B cell (primary cell): ENCODE data around the gene CD99L2. TPM values are rescaled to one million over a fixed set of nuclear protein-coding genes. Genes with fewer than 3 reads are reported as not detected.

Experiments
- ATAC-seq: fragments of 200-7000 bp; cut with Tn5 transposase; one replicate; pipeline ENCODE4 v1.10.0; 2021; ENCODE audit warnings: low read depth, mild to moderate bottlenecking, moderate number of reproducible peaks, moderate library complexity
- CTCF ChIA-PET: fragments of 350-600 bp; sonication (Branson Sonifier 250); formaldehyde crosslinking; loops from one replicate; lab custom pipeline; 2021; ENCODE audit warnings: antibody characterized with exemption, inconsistent platforms; lab: Charles Lee
- POLR2A ChIA-PET: fragments of 350-600 bp; sonication (Branson Sonifier 250); formaldehyde crosslinking; loops from one replicate; lab custom pipeline; 2021; ENCODE audit warnings: antibody characterized with exemption; lab: Charles Lee
- DNase-seq: peaks from one replicate; pipeline ENCODE4 v3.0.0; 2013
- H2AFZ ChIP-seq: 2 replicates; pipeline ENCODE4 v1.6.1; 2012; ENCODE audit warnings: mild to moderate bottlenecking, low read depth, low read length; ENCODE audit not compliant: insufficient read depth, poor library complexity, severe bottlenecking
- H3K27ac ChIP-seq, 2 donors: 1 replicate in 1 of 2; 2 replicates in 1 of 2; pipeline ENCODE4 v1.5.1; 2012 to 2013; ENCODE audit warnings: low read length in 2 of 2, mild to moderate bottlenecking in 2 of 2, moderate library complexity in 1 of 2
- H3K27me3 ChIP-seq, 4 experiments: fragments of 200-600 bp in 1 of 4; sonication (generic) in 1 of 4; replicated peaks in 1 of 4; 1 replicate in 2 of 4; 2 replicates in 2 of 4; pipeline versions ENCODE4 v1.6.1 to v1.7.0; 2013 to 2016; ENCODE audit warnings: low read length in 3 of 4, mild to moderate bottlenecking in 2 of 4, mixed read lengths in 1 of 4, moderate library complexity in 1 of 4; ENCODE audit not compliant: insufficient read depth in 4 of 4, control insufficient read depth in 3 of 4; ENCODE audit errors: control extremely low read depth in 1 of 4
- H3K36me3 ChIP-seq, 2 experiments: replicated peaks in 1 of 2; 1 replicate in 1 of 2; 2 replicates in 1 of 2; pipeline versions ENCODE4 v1.6.1 to v1.7.1; 2013; ENCODE audit warnings: low read length in 1 of 2; ENCODE audit not compliant: insufficient read depth in 2 of 2, control insufficient read depth in 1 of 2; ENCODE audit errors: control extremely low read depth in 1 of 2, extremely low read depth in 1 of 2
- H3K4me1 ChIP-seq, 2 donors: fragments of 200-600 bp in 1 of 2; sonication (generic) in 1 of 2; 1 replicate in 1 of 2; 2 replicates in 1 of 2; pipeline versions ENCODE4 v1.5.1 to v1.6.1; 2013 to 2017; ENCODE audit warnings: low read length in 2 of 2; ENCODE audit not compliant: control insufficient read depth in 2 of 2, insufficient read depth in 2 of 2
- H3K4me2 ChIP-seq: replicated peaks from 2 replicates; pipeline ENCODE3; 2012; ENCODE audit warnings: mild to moderate bottlenecking, low read depth, low read length; ENCODE audit not compliant: poor library complexity, severe bottlenecking
- H3K4me3 ChIP-seq, 5 experiments: fragments of 200-600 bp in 1 of 5; sonication (generic) in 1 of 5; 1 replicate in 3 of 5; 2 replicates in 2 of 5; pipeline versions ENCODE4 v1.5.1 to v1.7.0; 2011 to 2016; ENCODE audit warnings: low read length in 4 of 5, mild to moderate bottlenecking in 4 of 5, low read depth in 2 of 5, control low read depth in 1 of 5, moderate library complexity in 1 of 5; ENCODE audit not compliant: insufficient read depth in 1 of 5; ENCODE audit errors: control extremely low read depth in 1 of 5, extremely low read depth in 1 of 5
- H3K79me2 ChIP-seq: fragments of 200-600 bp; sonication (generic); one replicate; pipeline ENCODE4 v1.6.0; 2016; ENCODE audit warnings: low read length; ENCODE audit not compliant: control insufficient read depth, insufficient read depth
- H3K9ac ChIP-seq: fragments of 200-600 bp; sonication (generic); 2 replicates; pipeline ENCODE4 v1.6.1; 2017; ENCODE audit warnings: mild to moderate bottlenecking, low read length, moderate library complexity
- H3K9me3 ChIP-seq, 3 donors: one replicate each; pipeline versions ENCODE4 v1.6.1 to v1.7.1; 2013; ENCODE audit warnings: low read length in 2 of 3; ENCODE audit not compliant: control insufficient read depth in 2 of 3, insufficient read depth in 1 of 3; ENCODE audit errors: control extremely low read depth in 1 of 3
- H4K20me1 ChIP-seq: 2 replicates; pipeline ENCODE4 v1.6.0; 2012; ENCODE audit warnings: mild to moderate bottlenecking, low read length; ENCODE audit not compliant: insufficient read depth, control insufficient read depth, poor library complexity, severe bottlenecking
- H3K27ac Mint-ChIP-seq: one replicate; pipeline ENCODE4 v1.8.0; 2021; ENCODE audit warnings: mixed read lengths
- H3K27me3 Mint-ChIP-seq: one replicate; pipeline ENCODE4 v1.8.0; 2021; ENCODE audit warnings: mixed read lengths
- H3K4me1 Mint-ChIP-seq: one replicate; pipeline ENCODE4 v1.8.0; 2021; ENCODE audit warnings: mixed read lengths
- H3K4me3 Mint-ChIP-seq: one replicate; pipeline ENCODE4 v1.8.0; 2021; ENCODE audit warnings: mixed read lengths
- H3K9me3 Mint-ChIP-seq: one replicate; pipeline ENCODE4 v1.8.0; 2022; ENCODE audit warnings: mixed read lengths; ENCODE audit not compliant: insufficient read depth
- CTCF ChIP-seq: fragments of 200-600 bp; IDR thresholded peaks from one replicate; pipeline ENCODE4 v1.8.0; 2022; ENCODE audit warnings: antibody characterized with exemption, mild to moderate bottlenecking
- EZH2 ChIP-seq: IDR thresholded peaks from 2 replicates; pipeline ENCODE4 v1.6.1; 2012; ENCODE audit warnings: borderline replicate concordance, low read depth, mild to moderate bottlenecking, moderate library complexity, low read length; ENCODE audit not compliant: insufficient read depth, poor library complexity, severe bottlenecking
- WGBS: methylation state at CpG from one replicate; pipeline ENCODE4 v1.1.5; 2013; ENCODE audit warnings: missing lambda C conversion rate; ENCODE audit not compliant: insufficient coverage; 5-methylcytosine and 5-hydroxymethylcytosine counted together
- intact Hi-C: fragments of 100-400 bp; cut with micrococcal nuclease; formaldehyde crosslinking; loops from one replicate; pipeline ENCODE4 v1.10.0; 2022
- polyA plus RNA-seq: library from polyadenylated mRNA; depleted of rRNA; stranded (reverse); fragments of >200 nt; gene quantifications from 2 replicates; pipeline ENCODE4 v1.2.3, GENCODE V29; 2012
- total RNA-seq, 2 donors: library from RNA; stranded (reverse); fragments of 120-200 nt in 1 of 2; gene quantifications; 1 replicate in 1 of 2; 2 replicates in 1 of 2; pipeline versions ENCODE4 v1.2.3 to v1.2.4, GENCODE V29; 2013 to 2022

The CD99L2 gene
- total and polyA plus RNA-seq, 2 donors (not counting 1 experiment from before 2014, with no cell fraction given): 8.7 to 17.8 TPM

DNA sequence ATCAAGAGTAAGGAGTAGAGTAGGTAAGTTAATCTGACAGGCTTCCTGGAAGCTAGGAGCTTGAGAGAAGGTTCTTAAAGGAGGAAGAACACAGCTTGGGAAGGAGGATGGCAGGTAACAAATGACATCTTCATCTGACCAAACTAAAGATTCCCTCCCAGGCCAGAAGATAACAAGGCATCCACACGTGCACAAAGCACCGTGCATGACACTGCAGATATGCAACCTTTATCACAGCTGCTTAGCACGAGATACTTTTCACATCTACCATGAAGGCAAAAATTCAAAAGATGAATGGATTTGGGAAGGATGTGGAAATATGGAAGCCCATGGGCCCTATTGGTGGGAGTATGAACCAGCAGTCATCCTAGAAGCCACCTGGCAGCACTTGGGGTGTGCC, 34.3 kb downstream of the CD99L2 start:
- peaks cover 0 to 2% (median 0%) of the 10 kb centered on the region in 3 donors for H3K9me3 ChIP-seq
- CTCF ChIA-PET: no interaction called here
- DNase-seq: no peak
- no peak for ATAC-seq
- peaks cover 5% of the 10 kb centered on the region for H3K4me1 Mint-ChIP-seq
- no peaks in the 10 kb centered on the region for H3K4me1 ChIP-seq
- H3K27ac Mint-ChIP-seq: no peak overlapping the region
- TF ChIP-seq CTCF (no peak), EZH2 (no peak)
- no peak overlapping the region for H3K4me2 ChIP-seq
- H2AFZ ChIP-seq: no peak overlapping the region
- WGBS: no CpG with 5 or more reads among the region's 3 CpGs
- H3K9me3 Mint-ChIP-seq: no peaks in the 10 kb centered on the region
- intact Hi-C loops: no loop called here
- H3K4me3 ChIP-seq: no peak overlapping the region
- H3K27ac ChIP-seq: no peak overlapping the region
- no peaks in the 10 kb centered on the region for H3K27me3 ChIP-seq
- H3K79me2 ChIP-seq: no peaks in the 10 kb centered on the region
- no peaks in the 10 kb centered on the region for H3K27me3 Mint-ChIP-seq
- POLR2A ChIA-PET: no interaction called here
- H3K9ac ChIP-seq: no peak overlapping the region
- H4K20me1 ChIP-seq: no peaks in the 10 kb centered on the region
- H3K4me3 Mint-ChIP-seq: no peak overlapping the region
- peaks cover 0 to 1% of the 10 kb centered on the region in 2 experiments for H3K36me3 ChIP-seq

GRCh38 chrX:150863191-150863590, 35.3 kb downstream of the CD99L2 start:
- H3K4me3 Mint-ChIP-seq: no peak overlapping the region
- no peaks in the 10 kb centered on the region for H3K27me3 Mint-ChIP-seq
- no peak overlapping the region for H3K4me3 ChIP-seq

More at GRCh38 chrX:150863191-150863590, 35.3 kb downstream of the CD99L2 start:
- Mint-ChIP-seq H3K27ac (no peak overlapping the region), H3K9me3 (no peaks in the 10 kb centered on the region), H3K4me1 (no peaks in the 10 kb centered on the region)
- Histone ChIP-seq H4K20me1 (no peaks in the 10 kb centered on the region), H3K36me3 (peaks cover 0 to 1% of the 10 kb centered on the region in 2 experiments), H3K27me3 (no peaks in the 10 kb centered on the region), H3K79me2 (no peaks in the 10 kb centered on the region), H3K9ac (no peak overlapping the region), H3K4me1 (no peaks in the 10 kb centered on the region), H3K4me2 (no peak overlapping the region), H2AFZ (no peak overlapping the region), H3K27ac (no peak overlapping the region), H3K9me3 (peaks cover 0 to 3% (median 0%) of the 10 kb centered on the region in 3 donors)
- TF ChIP-seq CTCF (no peak), EZH2 (no peak)
- POLR2A ChIA-PET: no interaction called here
- ATAC-seq (no peak), DNase-seq (no peak)
- CTCF ChIA-PET: no interaction called here
- intact Hi-C loops: no loop called here
